GM12878 (cell line): ENCODE measurements around the gene COL28A1.

ENCODE experiments used
- CEBPB ChIP-seq, 2 experiments: fragments of 150-350 bp in 1 of 2; IDR thresholded peaks; 2 replicates each; pipeline ENCODE4 v1.6.1; 2012 to 2014; ENCODE audit warnings: low read depth in 2 of 2, low read length in 2 of 2, borderline replicate concordance in 1 of 2, inconsistent platforms in 1 of 2
- CHD4 ChIP-seq: fragments of 200-600 bp; sonication (generic); IDR thresholded peaks from 2 replicates; pipeline ENCODE4 v1.6.1; 2016; ENCODE audit warnings: mild to moderate bottlenecking
- CTCF ChIP-seq, 3 experiments: IDR thresholded peaks in 2 of 3; conservative IDR thresholded peaks in 1 of 3; 2 replicates each; pipeline ENCODE4 v1.5.1; 2011; ENCODE audit warnings: low read depth in 3 of 3, low read length in 3 of 3, mild to moderate bottlenecking in 3 of 3, control low read depth in 2 of 3, moderate library complexity in 2 of 3, inconsistent platforms in 1 of 3, mixed read lengths in 1 of 3; ENCODE audit not compliant: control insufficient read depth in 2 of 3, insufficient read depth in 1 of 3; ENCODE audit errors: extremely low read depth in 1 of 3
- EZH2 ChIP-seq: IDR thresholded peaks from 2 replicates; pipeline ENCODE4 v1.6.1; 2012; ENCODE audit warnings: low read depth, mild to moderate bottlenecking, control low read depth, inconsistent platforms, low read length, borderline replicate concordance; ENCODE audit not compliant: control insufficient read depth
- HDAC2 ChIP-seq: fragments of 200-600 bp; sonication (generic); IDR thresholded peaks from 2 replicates; pipeline ENCODE4 v1.6.1; 2017
- NRF1 ChIP-seq: conservative IDR thresholded peaks from 2 replicates; pipeline ENCODE4 v1.6.1; 2011; ENCODE audit warnings: mild to moderate bottlenecking, low read depth, low read length, improper control_type of control experiment
- PAX5 ChIP-seq: IDR thresholded peaks from 2 replicates; pipeline ENCODE4 v1.6.1; 2011; ENCODE audit warnings: low read depth, low read length, borderline replicate concordance

GRCh38 chr7:7312323-7312722 lies 223.3 kb downstream of the COL28A1 start:
- TF ChIP-seq CEBPB (IDR thresholded peaks at IDR 0.05; ENCODE audit: borderline replicate concordance in 1 of 2, low read depth in 2 of 2, low read length in 2 of 2) (no peak), PAX5 (no peak), CHD4 (no peak), CTCF (IDR thresholded peaks at IDR 0.05 in 2 of 3, conservative IDR thresholded peaks at IDR 0.05 in 1 of 3; ENCODE audit: control insufficient read depth in 2 of 3, extremely low read depth in 1 of 3, insufficient read depth in 1 of 3, low read depth in 3 of 3, low read length in 3 of 3) (no peak), NRF1 (no peak), EZH2 (no peak), HDAC2 (no peak)
